H1 (cell line): ENCODE data around the gene EFHC1. TPM values are rescaled to one million over a fixed set of nuclear protein-coding genes. Genes with fewer than 3 reads are reported as not detected.

Experiments used
- BACH1 ChIP-seq: IDR thresholded peaks from 2 replicates; pipeline ENCODE4 v1.6.1; 2012; ENCODE audit warnings: low read length, improper control_type of control experiment
- CBX5 ChIP-seq: fragments of 300-800, 300-1000 bp; sonication (generic); IDR thresholded peaks from 2 replicates; pipeline ENCODE4 v1.7.1; 2016; ENCODE audit warnings: antibody characterized with exemption, low read length, low read depth
- HDAC2 ChIP-seq, 2 experiments: fragments of 300-600 bp in 1 of 2; sonication (generic) in 1 of 2; IDR thresholded peaks; 2 replicates each; pipeline ENCODE4 v1.6.1; 2011 to 2012; ENCODE audit warnings: low read depth in 2 of 2, low read length in 2 of 2, mild to moderate bottlenecking in 2 of 2, moderate library complexity in 2 of 2, borderline replicate concordance in 1 of 2, inconsistent platforms in 1 of 2
- MAX ChIP-seq: IDR thresholded peaks from 2 replicates; pipeline ENCODE4 v1.6.1; 2012; ENCODE audit warnings: inconsistent platforms
- NANOG ChIP-seq: IDR thresholded peaks from 2 replicates; pipeline ENCODE4 v1.6.1; 2011; ENCODE audit warnings: low read length, low read depth, mild to moderate bottlenecking, inconsistent platforms; ENCODE audit not compliant: insufficient read depth, poor library complexity, severe bottlenecking
- RXRA ChIP-seq: IDR thresholded peaks from 2 replicates; pipeline ENCODE4 v1.6.1; 2011; ENCODE audit warnings: low read depth, mild to moderate bottlenecking, low read length, moderate library complexity; ENCODE audit not compliant: insufficient read depth
- SP2 ChIP-seq: IDR thresholded peaks from 2 replicates; pipeline ENCODE4 v1.6.1; 2012; ENCODE audit warnings: mild to moderate bottlenecking, low read length, inconsistent platforms
- polyA plus RNA-seq, 7 experiments: library from polyadenylated mRNA; depleted of rRNA in 3 of 7; stranded (reverse) in 5 of 7; unstranded in 2 of 7; fragments of >200 nt in 5 of 7; fragments of 200-250 nt in 2 of 7; gene quantifications; 1 replicate in 5 of 7; 2 replicates in 1 of 7; 4 replicates in 1 of 7; pipeline versions ENCODE4 v1.2.1 to v1.2.3, GENCODE V29; 2011 to 2013; ENCODE audit warnings: missing spikeins in 2 of 7, mixed read lengths in 2 of 7
- total RNA-seq: library from RNA; stranded (reverse); fragmentation: NEBNext Ultra II Directional; extraction: Animal tissue kit (Norgen Biotek cat#: 25700); gene quantifications from 2 replicates; pipeline ENCODE4 v1.2.1, GENCODE V29; 2021
- TF ChIP-seq, protein P1 (sequence below), 3 experiments: IDR thresholded peaks; 1 replicate in 2 of 3; 2 replicates in 1 of 3; pipeline versions ENCODE4 v1.5.1 to v1.6.1; 2011; ENCODE audit warnings: low read length in 3 of 3, mild to moderate bottlenecking in 3 of 3, inconsistent platforms in 2 of 3, low read depth in 1 of 3, moderate library complexity in 1 of 3; ENCODE audit not compliant: insufficient read depth in 1 of 3; ENCODE audit errors: control extremely low read depth in 1 of 3

EFHC1 gene
- total and polyA plus RNA-seq, 2 of the 8 experiments (the other 6 are each of a cell fraction or from before 2014, with no cell fraction given): 10.5 to 16.4 TPM

GRCh38 chr6:52551483-52552277 lies 131.5 kb downstream of the EFHC1 start (continued):
- TF ChIP-seq BACH1 (no peak), CBX5 (no peak), MAX (peak; percentile 38; the same call in 1 of the 2 replicates), RXRA (no peak), SP2 (no peak), HDAC2 (IDR thresholded peaks at IDR 0.05; ENCODE audit: borderline replicate concordance in 1 of 2, low read depth in 2 of 2, low read length in 2 of 2) (0 out of 4 replicates have a peak, but pooled peaks of 1 of the 2 experiments have one; percentile 11), NANOG (no peak)
- TF ChIP-seq, protein P1, sequence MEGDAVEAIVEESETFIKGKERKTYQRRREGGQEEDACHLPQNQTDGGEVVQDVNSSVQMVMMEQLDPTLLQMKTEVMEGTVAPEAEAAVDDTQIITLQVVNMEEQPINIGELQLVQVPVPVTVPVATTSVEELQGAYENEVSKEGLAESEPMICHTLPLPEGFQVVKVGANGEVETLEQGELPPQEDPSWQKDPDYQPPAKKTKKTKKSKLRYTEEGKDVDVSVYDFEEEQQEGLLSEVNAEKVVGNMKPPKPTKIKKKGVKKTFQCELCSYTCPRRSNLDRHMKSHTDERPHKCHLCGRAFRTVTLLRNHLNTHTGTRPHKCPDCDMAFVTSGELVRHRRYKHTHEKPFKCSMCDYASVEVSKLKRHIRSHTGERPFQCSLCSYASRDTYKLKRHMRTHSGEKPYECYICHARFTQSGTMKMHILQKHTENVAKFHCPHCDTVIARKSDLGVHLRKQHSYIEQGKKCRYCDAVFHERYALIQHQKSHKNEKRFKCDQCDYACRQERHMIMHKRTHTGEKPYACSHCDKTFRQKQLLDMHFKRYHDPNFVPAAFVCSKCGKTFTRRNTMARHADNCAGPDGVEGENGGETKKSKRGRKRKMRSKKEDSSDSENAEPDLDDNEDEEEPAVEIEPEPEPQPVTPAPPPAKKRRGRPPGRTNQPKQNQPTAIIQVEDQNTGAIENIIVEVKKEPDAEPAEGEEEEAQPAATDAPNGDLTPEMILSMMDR (IDR thresholded peaks at IDR 0.05; ENCODE audit: control extremely low read depth in 1 of 3, insufficient read depth in 1 of 3, low read depth in 1 of 3, low read length in 3 of 3): peak in 1 of 3 experiments; percentile 4; a peak in 2 of 4 replicates
